Left lung (tissue), 10 donors: Measurements from ENCODE around the gene NFIC. TPM values are rescaled to one million over a fixed set of nuclear protein-coding genes. Genes with fewer than 3 reads are reported as not detected.
"Not testable (repeated sequence)": the region's sequence is repeated elsewhere in the genome, so short reads cannot be mapped to it uniquely, and the experiment has no call there.

ENCODE experiments used
- ATAC-seq: fragments of 200-7000 bp; cut with Tn5 transposase; one replicate; pipeline ENCODE4 v1.9.1; 2020; ENCODE audit warnings: moderate library complexity
- DNase-seq, 4 donors: peaks; one replicate each; pipeline ENCODE4 v3.0.0-alpha.2; 2013 to 2020
- H3K27ac ChIP-seq, 2 donors: fragments of 200-600 bp; sonication (generic) in 1 of 2; one replicate each; pipeline versions ENCODE4 v1.5.0 to v1.8.0; 2020 to 2021
- H3K27me3 ChIP-seq, 2 donors: fragments of 200-600 bp; sonication (generic) in 1 of 2; one replicate each; pipeline versions ENCODE4 v1.5.0 to v1.8.0; 2020 to 2021
- H3K36me3 ChIP-seq, 2 donors: fragments of 200-600 bp; sonication (generic) in 1 of 2; one replicate each; pipeline versions ENCODE4 v1.5.0 to v1.8.0; 2020 to 2021
- H3K4me1 ChIP-seq, 2 donors: fragments of 200-600 bp; one replicate each; pipeline ENCODE4 v1.8.0; 2021
- H3K4me3 ChIP-seq, 2 donors: fragments of 200-600 bp; sonication (generic) in 1 of 2; one replicate each; pipeline versions ENCODE4 v1.5.0 to v1.8.0; 2020 to 2021; ENCODE audit warnings: mild to moderate bottlenecking in 1 of 2
- H3K9me3 ChIP-seq, 2 donors: fragments of 200-600 bp; sonication (generic) in 1 of 2; one replicate each; pipeline versions ENCODE4 v1.5.0 to v1.8.0; 2020 to 2021
- intact Hi-C, 2 donors: fragments of 100-400 bp; cut with DNase I; formaldehyde crosslinking; loops; one replicate each; pipeline versions ENCODE4 v1.11.2 to v1.14.2; 2022
- polyA plus RNA-seq, 6 donors: library from polyadenylated mRNA; unstranded; fragments of 120-200 nt; gene quantifications; one replicate each; pipeline ENCODE4 v1.2.1, GENCODE V29; 2013; ENCODE audit not compliant: insufficient read length in 6 of 6
- total RNA-seq, 2 donors: library from RNA; stranded (reverse); fragmentation: NEBNext Ultra II Directional; extraction: Animal tissue kit (Norgen Biotek cat#: 25700); gene quantifications; one replicate each; pipeline ENCODE4 v1.2.1, GENCODE V29; 2021
- TF ChIP-seq, protein P1 (sequence below), 2 donors: fragments of 200-600 bp; sonication (generic) in 1 of 2; IDR thresholded peaks; one replicate each; pipeline versions ENCODE4 v1.5.0 to v1.8.0; 2021; ENCODE audit warnings: antibody characterized with exemption in 2 of 2
- donor health status: DM: no; HTN: yes; CAD: no.
- donor health status: DM: no; HTN: no; CAD: no.

The NFIC gene
- total and polyA plus RNA-seq, 8 donors = 37.2 to 163 (median 55.7) TPM

GRCh38 chr19:3392480-3392879, 26.1 kb downstream of the NFIC start:
- intact Hi-C loops = no loop called here
- H3K9me3 ChIP-seq = no peaks in the 10 kb centered on the region
- no peak for ATAC-seq
- H3K36me3 ChIP-seq = peaks cover 0 to 41% of the 10 kb centered on the region in 2 donors
- TF ChIP-seq, protein P1, sequence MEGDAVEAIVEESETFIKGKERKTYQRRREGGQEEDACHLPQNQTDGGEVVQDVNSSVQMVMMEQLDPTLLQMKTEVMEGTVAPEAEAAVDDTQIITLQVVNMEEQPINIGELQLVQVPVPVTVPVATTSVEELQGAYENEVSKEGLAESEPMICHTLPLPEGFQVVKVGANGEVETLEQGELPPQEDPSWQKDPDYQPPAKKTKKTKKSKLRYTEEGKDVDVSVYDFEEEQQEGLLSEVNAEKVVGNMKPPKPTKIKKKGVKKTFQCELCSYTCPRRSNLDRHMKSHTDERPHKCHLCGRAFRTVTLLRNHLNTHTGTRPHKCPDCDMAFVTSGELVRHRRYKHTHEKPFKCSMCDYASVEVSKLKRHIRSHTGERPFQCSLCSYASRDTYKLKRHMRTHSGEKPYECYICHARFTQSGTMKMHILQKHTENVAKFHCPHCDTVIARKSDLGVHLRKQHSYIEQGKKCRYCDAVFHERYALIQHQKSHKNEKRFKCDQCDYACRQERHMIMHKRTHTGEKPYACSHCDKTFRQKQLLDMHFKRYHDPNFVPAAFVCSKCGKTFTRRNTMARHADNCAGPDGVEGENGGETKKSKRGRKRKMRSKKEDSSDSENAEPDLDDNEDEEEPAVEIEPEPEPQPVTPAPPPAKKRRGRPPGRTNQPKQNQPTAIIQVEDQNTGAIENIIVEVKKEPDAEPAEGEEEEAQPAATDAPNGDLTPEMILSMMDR (IDR thresholded peaks at IDR 0.05) = no peak
- H3K4me3 ChIP-seq = no peak overlapping the region
- peaks cover 24 to 48% of the 10 kb centered on the region in 2 donors for H3K4me1 ChIP-seq
- H3K27ac ChIP-seq = no peak overlapping the region
- DNase-seq = no peak
- H3K27me3 ChIP-seq = no peaks in the 10 kb centered on the region

DNA sequence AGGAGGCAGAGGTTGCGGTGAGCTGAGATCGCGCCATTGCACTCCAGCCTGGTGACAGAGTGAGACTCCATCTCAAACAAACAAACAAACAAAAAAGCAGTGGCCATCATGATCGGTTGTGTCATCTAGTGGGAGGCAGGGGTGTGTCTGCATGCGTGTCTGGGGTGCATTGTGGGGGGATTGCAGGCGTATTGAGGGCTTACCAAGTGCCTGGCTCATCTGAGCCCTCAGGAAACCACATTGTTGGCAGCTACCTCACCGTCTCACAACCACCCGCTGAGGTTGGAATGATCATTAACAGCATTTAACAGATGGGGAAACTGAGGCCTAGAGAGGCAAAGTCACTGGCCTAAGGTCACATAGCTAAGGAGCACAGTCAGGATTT, 30.5 kb downstream of the NFIC start:
- ATAC-seq = no peak
- H3K4me1 ChIP-seq = peaks cover 25 to 64% of the 10 kb centered on the region in 2 donors
- TF ChIP-seq, protein P1 (IDR thresholded peaks at IDR 0.05) = no peak
- H3K27me3 ChIP-seq = no peaks in the 10 kb centered on the region
- H3K27ac ChIP-seq = peak overlapping the region; percentile 37 to 87
- intact Hi-C loops = no loop called here
- DNase-seq = no peak
- H3K9me3 ChIP-seq = no peaks in the 10 kb centered on the region
- H3K36me3 ChIP-seq = peaks cover 0 to 24% of the 10 kb centered on the region in 2 donors
- H3K4me3 ChIP-seq = no peak overlapping the region

DNA sequence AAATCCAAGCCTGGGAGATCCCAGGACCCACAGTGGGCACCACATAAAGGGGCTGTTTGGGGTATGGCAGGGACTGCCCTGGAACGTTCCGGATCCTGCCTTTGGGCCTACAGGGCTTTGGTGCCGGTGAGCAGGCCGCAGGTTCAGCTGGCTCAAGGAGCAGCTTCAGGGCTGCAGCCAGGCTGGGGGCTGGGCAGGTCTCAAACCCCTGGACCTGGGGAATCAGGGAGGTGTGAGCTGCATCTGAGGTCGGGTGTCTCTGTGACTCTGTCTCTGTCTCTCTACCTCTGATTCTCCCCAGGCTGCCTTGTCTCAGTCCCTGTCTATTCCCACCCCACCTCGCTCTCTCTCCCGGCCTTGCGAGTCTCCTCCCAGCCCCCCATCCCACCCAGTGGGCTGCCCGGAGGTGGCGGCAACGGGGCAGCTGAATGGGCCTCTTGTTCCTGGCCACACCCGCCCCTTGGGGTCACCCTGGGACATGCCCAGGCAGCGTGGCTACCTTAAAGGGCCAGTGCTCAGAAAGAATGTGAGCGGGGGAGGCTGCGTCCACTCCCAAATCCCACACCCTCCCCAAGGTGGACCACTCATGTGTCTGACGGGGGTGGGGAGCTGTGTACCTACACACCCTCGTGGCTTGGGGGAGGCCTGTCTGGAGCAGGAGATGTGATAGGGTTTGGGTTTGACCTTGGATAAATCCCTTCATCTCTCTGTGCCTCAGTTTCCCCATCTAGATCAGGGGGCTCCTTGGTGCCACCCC, 31.1 kb downstream of the NFIC start:
- H3K27me3 ChIP-seq = no peaks in the 10 kb centered on the region
- TF ChIP-seq, protein P1 (IDR thresholded peaks at IDR 0.05) = no peak
- H3K4me1 ChIP-seq = peaks cover 25 to 62% of the 10 kb centered on the region in 2 donors
- intact Hi-C loops = no loop called here
- H3K27ac ChIP-seq = peak overlapping the region; percentile 37 to 87
- H3K36me3 ChIP-seq = peaks cover 0 to 20% of the 10 kb centered on the region in 2 donors
- DNase-seq (peak in 1 of 4 donors; percentile 63), ATAC-seq (peak; percentile 72)
- no peak overlapping the region for H3K4me3 ChIP-seq
- no peaks in the 10 kb centered on the region for H3K9me3 ChIP-seq

DNA sequence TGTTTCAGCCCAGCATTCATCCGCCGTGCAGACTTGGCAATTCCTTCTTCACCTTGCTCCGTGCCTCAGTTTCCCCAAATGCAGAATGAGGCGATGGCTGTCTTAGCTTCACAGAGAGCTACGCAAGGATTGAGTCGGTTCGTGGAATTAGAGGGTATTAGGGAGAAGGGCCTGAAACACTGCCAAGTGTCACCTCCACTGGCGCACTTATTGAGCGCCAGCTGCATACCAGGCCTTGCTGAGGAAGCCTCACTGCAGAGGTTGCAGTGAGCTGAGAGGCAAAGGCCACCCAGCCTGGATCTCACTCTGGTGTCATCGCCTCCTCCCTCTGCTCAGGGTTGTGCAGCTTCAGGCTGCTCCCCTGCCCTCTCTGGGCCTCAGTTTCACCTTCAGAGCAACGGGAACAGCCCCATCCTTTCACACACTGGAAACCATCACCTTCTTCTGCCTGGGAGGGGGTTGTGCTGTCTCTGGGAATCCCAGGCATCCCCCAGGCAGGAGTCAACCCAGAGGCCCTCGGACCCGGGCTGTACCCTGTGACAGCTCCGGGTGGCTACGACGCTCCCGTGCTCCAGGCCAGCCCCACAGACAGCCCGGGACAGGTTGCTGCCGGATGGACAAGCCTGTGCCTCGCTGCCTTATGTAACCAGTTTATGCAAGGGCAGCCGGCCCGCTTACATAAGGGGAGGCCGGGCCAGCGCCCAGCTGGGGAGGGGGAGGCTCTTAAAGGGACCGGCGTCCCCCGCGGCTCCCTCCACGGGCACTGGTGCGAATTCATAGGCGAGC, 31.9 kb downstream of the NFIC start:
- TF ChIP-seq, protein P1 (IDR thresholded peaks at IDR 0.05) = no peak
- ATAC-seq = peak; percentile 83

GRCh38 chr19:3398900-3399278, 32.5 kb downstream of the NFIC start:
- ATAC-seq = peak; percentile 35
- H3K4me3 ChIP-seq = no peak overlapping the region

More for the DNA sequence above, 31.9 kb downstream of the NFIC start:
- peaks cover 0 to 17% of the 10 kb centered on the region in 2 donors for H3K36me3 ChIP-seq
- peak in 3 of 4 donors; percentile 68 to 85 (median 82) for DNase-seq
- H3K4me3 ChIP-seq = peak overlapping the region in 1 of 2 donors; percentile 14
- no peaks in the 10 kb centered on the region for H3K9me3 ChIP-seq
- intact Hi-C loops = no loop called here
- no peaks in the 10 kb centered on the region for H3K27me3 ChIP-seq
- peaks cover 28 to 64% of the 10 kb centered on the region in 2 donors for H3K4me1 ChIP-seq
- H3K27ac ChIP-seq = peak overlapping the region; percentile 70 to 87

GRCh38 chr19:3399311-3399710, 32.9 kb downstream of the NFIC start:
- ATAC-seq, DNase-seq, H3K4me3 ChIP-seq, H3K27me3 ChIP-seq, H3K9me3 ChIP-seq, intact Hi-C loops: not testable (repeated sequence)
- H3K4me1 ChIP-seq = peaks cover 33 to 74% of the 10 kb centered on the region in 2 donors
- peak overlapping the region; percentile 70 to 87 for H3K27ac ChIP-seq
- H3K36me3 ChIP-seq = peaks cover 0 to 14% of the 10 kb centered on the region in 2 donors

More at GRCh38 chr19:3398900-3399278, 32.5 kb downstream of the NFIC start:
- Histone ChIP-seq H3K9me3 (no peaks in the 10 kb centered on the region), H3K36me3 (peaks cover 0 to 17% of the 10 kb centered on the region in 2 donors), H3K27ac (peak overlapping the region; percentile 70 to 87), H3K27me3 (no peaks in the 10 kb centered on the region), H3K4me1 (peaks cover 32 to 69% of the 10 kb centered on the region in 2 donors)
- no peak for DNase-seq
- intact Hi-C loops = no loop called here
- TF ChIP-seq, protein P1 (IDR thresholded peaks at IDR 0.05) = no peak
